Mesenchymal stem cell (in vitro differentiated cells and primary cell): ENCODE results near the gene SMIM32.

Source experiments
- DNase-seq: peaks from one replicate; pipeline ENCODE4 v3.0.0-alpha.2; 2013
- H2AFZ ChIP-seq: one replicate; pipeline ENCODE4 v1.6.1; 2013; ENCODE audit warnings: low read depth, mild to moderate bottlenecking, control low read depth, inconsistent platforms, low read length, moderate library complexity
- H2AK5ac ChIP-seq: 2 replicates; pipeline ENCODE4 v1.6.1; 2013; ENCODE audit warnings: low read length, moderate library complexity, mild to moderate bottlenecking, inconsistent platforms; ENCODE audit not compliant: severe bottlenecking
- H2BK120ac ChIP-seq: one replicate; pipeline ENCODE4 v1.6.1; 2013; ENCODE audit warnings: low read depth, mild to moderate bottlenecking, inconsistent platforms, low read length, moderate library complexity
- H2BK12ac ChIP-seq, 2 experiments: one replicate each; pipeline ENCODE4 v1.6.1; 2013; ENCODE audit warnings: inconsistent platforms in 2 of 2, low read length in 2 of 2, mild to moderate bottlenecking in 2 of 2, moderate library complexity in 2 of 2, control low read depth in 1 of 2
- H2BK15ac ChIP-seq: one replicate; pipeline ENCODE4 v1.6.1; 2013; ENCODE audit warnings: mild to moderate bottlenecking, low read depth, inconsistent platforms; ENCODE audit not compliant: poor library complexity, severe bottlenecking
- H2BK5ac ChIP-seq: 2 replicates; pipeline ENCODE4 v1.6.1; 2013; ENCODE audit warnings: low read depth, mild to moderate bottlenecking, low read length, control low read depth, inconsistent platforms; ENCODE audit not compliant: poor library complexity, severe bottlenecking
- H3K14ac ChIP-seq, 2 experiments: one replicate each; pipeline ENCODE4 v1.6.1; 2013; ENCODE audit warnings: inconsistent platforms in 2 of 2, low read length in 2 of 2, control low read depth in 1 of 2, mild to moderate bottlenecking in 1 of 2, moderate library complexity in 1 of 2
- H3K18ac ChIP-seq, 2 experiments: one replicate each; pipeline ENCODE4 v1.6.1; 2013; ENCODE audit warnings: inconsistent platforms in 2 of 2, low read length in 2 of 2, control low read depth in 1 of 2, low read depth in 1 of 2, mild to moderate bottlenecking in 1 of 2
- H3K23ac ChIP-seq, 2 experiments: one replicate each; pipeline ENCODE4 v1.6.1; 2013; ENCODE audit warnings: inconsistent platforms in 2 of 2, low read length in 2 of 2, mild to moderate bottlenecking in 2 of 2, moderate library complexity in 2 of 2, control low read depth in 1 of 2
- H3K27ac ChIP-seq: 2 replicates; pipeline ENCODE4 v1.5.1; 2013; ENCODE audit warnings: mild to moderate bottlenecking, moderate library complexity, low read length, control low read depth, inconsistent platforms; ENCODE audit not compliant: poor library complexity, severe bottlenecking
- H3K27me3 ChIP-seq, 2 experiments: 2 replicates each; pipeline versions ENCODE4 v1.6.1 to v1.7.0; 2013; ENCODE audit warnings: low read length in 2 of 2, mild to moderate bottlenecking in 2 of 2, moderate library complexity in 2 of 2, control low read depth in 1 of 2, inconsistent platforms in 1 of 2; ENCODE audit not compliant: control insufficient read depth in 1 of 2, insufficient read depth in 1 of 2
- H3K36me3 ChIP-seq, 2 experiments: 2 replicates each; pipeline versions ENCODE4 v1.6.1 to v1.7.0; 2013; ENCODE audit warnings: low read length in 2 of 2, control low read depth in 1 of 2, inconsistent platforms in 1 of 2, low read depth in 1 of 2, mild to moderate bottlenecking in 1 of 2; ENCODE audit not compliant: insufficient read depth in 2 of 2, control insufficient read depth in 1 of 2
- H3K4ac ChIP-seq, 2 experiments: one replicate each; pipeline ENCODE4 v1.6.1; 2013; ENCODE audit warnings: inconsistent platforms in 2 of 2, low read length in 2 of 2, mild to moderate bottlenecking in 2 of 2, moderate library complexity in 2 of 2, control low read depth in 1 of 2, low read depth in 1 of 2
- H3K4me1 ChIP-seq: 2 replicates; pipeline ENCODE4 v1.6.1; 2013; ENCODE audit warnings: low read depth, low read length, control low read depth; ENCODE audit not compliant: control insufficient read depth, insufficient read depth
- H3K4me2 ChIP-seq: 2 replicates; pipeline ENCODE4 v1.6.1; 2013; ENCODE audit warnings: low read length, mild to moderate bottlenecking, inconsistent platforms; ENCODE audit not compliant: poor library complexity, severe bottlenecking
- H3K4me3 ChIP-seq, 2 experiments: 2 replicates each; pipeline versions ENCODE4 v1.5.1 to v1.7.0; 2013; ENCODE audit warnings: low read length in 2 of 2, mild to moderate bottlenecking in 2 of 2, control low read depth in 1 of 2, low read depth in 1 of 2; ENCODE audit not compliant: insufficient read depth in 1 of 2
- H3K79me1 ChIP-seq: replicated peaks from 2 replicates; pipeline ENCODE4 v1.6.1; 2013; ENCODE audit warnings: mild to moderate bottlenecking, control low read depth, low read length, inconsistent platforms; ENCODE audit not compliant: poor library complexity, severe bottlenecking
- H3K9ac ChIP-seq: 2 replicates; pipeline ENCODE4 v1.7.0; 2013; ENCODE audit warnings: mild to moderate bottlenecking, low read length, moderate library complexity
- H3K9me3 ChIP-seq: 2 replicates; pipeline ENCODE4 v1.7.0; 2013; ENCODE audit warnings: mild to moderate bottlenecking, low read length; ENCODE audit not compliant: control insufficient read depth
- H4K8ac ChIP-seq: one replicate; pipeline ENCODE4 v1.6.1; 2013; ENCODE audit warnings: inconsistent platforms, mild to moderate bottlenecking, low read length, moderate library complexity
- H4K91ac ChIP-seq: one replicate; pipeline ENCODE4 v1.6.1; 2013; ENCODE audit warnings: mild to moderate bottlenecking, low read length, inconsistent platforms
- WGBS: methylation state at CpG from one replicate; pipeline ENCODE4 v1.1.7; 2013; ENCODE audit warnings: mixed read lengths; 5-methylcytosine and 5-hydroxymethylcytosine counted together

The SMIM32 gene

DNA sequence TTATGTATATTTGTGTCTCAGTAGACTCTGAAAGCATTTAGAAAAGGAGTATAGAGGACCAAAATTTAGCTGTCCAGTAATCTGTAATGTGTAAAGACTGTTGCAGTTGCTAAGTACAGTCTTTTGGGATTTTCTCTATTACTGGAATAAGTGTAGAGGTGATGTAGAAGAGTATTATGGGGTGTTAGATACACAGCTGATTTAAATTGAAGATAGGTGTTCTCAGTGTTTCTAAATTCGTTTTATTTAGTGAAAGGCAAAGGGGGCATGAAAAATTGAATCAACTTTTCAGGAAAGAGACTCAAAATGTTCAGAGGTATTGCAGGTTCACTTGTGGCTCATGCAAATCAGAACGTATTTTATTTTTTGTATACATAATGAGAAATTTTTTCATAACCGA lies 46.8 kb downstream of the SMIM32 start:
- Histone ChIP-seq H3K23ac (no peak overlapping the region), H3K4me3 (no peak overlapping the region), H2BK5ac (no peak overlapping the region), H3K14ac (no peak overlapping the region), H2BK15ac (no peak overlapping the region), H3K4me1 (no peaks in the 10 kb centered on the region), H3K4me2 (no peak overlapping the region), H2AFZ (no peak overlapping the region), H3K18ac (no peak overlapping the region), H3K27me3 (no peaks in the 10 kb centered on the region), H4K8ac (no peak overlapping the region), H4K91ac (no peak overlapping the region), H3K9me3 (no peaks in the 10 kb centered on the region), H3K9ac (no peak overlapping the region), H3K79me1 (no peaks in the 10 kb centered on the region), H2BK12ac (no peak overlapping the region), H2BK120ac (no peak overlapping the region), H3K36me3 (peaks cover 0 to 2% of the 10 kb centered on the region in 2 experiments), H3K27ac (no peak overlapping the region), H2AK5ac (no peak overlapping the region), H3K4ac (no peak overlapping the region)
- DNase-seq = no peak
- 93% methylated on average over 1 of the region's 3 CpGs for WGBS

GRCh38 chr5:136145030-136145429 lies 47.9 kb downstream of the SMIM32 start:
- Histone ChIP-seq H3K4ac (no peak overlapping the region), H3K27me3 (no peaks in the 10 kb centered on the region), H2BK15ac (no peak overlapping the region), H3K4me3 (no peak overlapping the region), H3K4me1 (no peaks in the 10 kb centered on the region), H2AK5ac (no peak overlapping the region), H3K9me3 (no peaks in the 10 kb centered on the region), H2BK5ac (no peak overlapping the region), H4K8ac (no peak overlapping the region), H4K91ac (no peak overlapping the region), H2AFZ (no peak overlapping the region), H3K4me2 (no peak overlapping the region), H3K9ac (no peak overlapping the region), H2BK120ac (no peak overlapping the region), H3K23ac (no peak overlapping the region), H3K14ac (no peak overlapping the region), H2BK12ac (no peak overlapping the region), H3K27ac (no peak overlapping the region), H3K79me1 (no peaks in the 10 kb centered on the region), H3K36me3 (peaks cover 0 to 2% of the 10 kb centered on the region in 2 experiments), H3K18ac (no peak overlapping the region)
- no peak for DNase-seq
- no CpG with 5 or more reads among the region's 2 CpGs for WGBS

- Histone ChIP-seq H3K79me1 (no peaks in the 10 kb centered on the region), H3K9me3 (no peaks in the 10 kb centered on the region), H2BK15ac (no peak overlapping the region), H2BK120ac (no peak overlapping the region), H4K8ac (no peak overlapping the region), H3K4me3 (no peak overlapping the region), H3K4me2 (no peak overlapping the region), H3K4me1 (peaks cover 3% of the 10 kb centered on the region), H3K9ac (no peak overlapping the region), H3K36me3 (no peaks in the 10 kb centered on the region), H2AK5ac (no peak overlapping the region), H2AFZ (no peak overlapping the region), H4K91ac (no peak overlapping the region), H2BK12ac (no peak overlapping the region), H3K18ac (no peak overlapping the region), H3K27ac (no peak overlapping the region), H3K27me3 (no peaks in the 10 kb centered on the region), H2BK5ac (no peak overlapping the region), H3K14ac (no peak overlapping the region), H3K4ac (no peak overlapping the region), H3K23ac (no peak overlapping the region)
- 97% methylated on average over 3 of the region's 3 CpGs for WGBS
- no peak for DNase-seq
Observed at GRCh38 chr5:136143763-136144162, 49.2 kb downstream of the SMIM32 start.

GRCh38 chr5:136143312-136143711 lies 49.6 kb downstream of the SMIM32 start:
- no peak for DNase-seq
- 96% methylated on average over 4 of the region's 6 CpGs for WGBS
- H3K4me2 ChIP-seq = no peak overlapping the region

More at GRCh38 chr5:136143312-136143711, 49.6 kb downstream of the SMIM32 start:
- no peak overlapping the region for H4K8ac ChIP-seq
- no peak overlapping the region for H2BK120ac ChIP-seq
- H3K18ac ChIP-seq = no peak overlapping the region
- H3K14ac ChIP-seq = no peak overlapping the region
- no peak overlapping the region for H3K23ac ChIP-seq
- H2BK12ac ChIP-seq = no peak overlapping the region
- H3K36me3 ChIP-seq = no peaks in the 10 kb centered on the region
- no peak overlapping the region for H2BK5ac ChIP-seq
- H3K9ac ChIP-seq = no peak overlapping the region
- H3K27me3 ChIP-seq = no peaks in the 10 kb centered on the region
- no peak overlapping the region for H3K4ac ChIP-seq
- peaks cover 3% of the 10 kb centered on the region for H3K4me1 ChIP-seq
- no peak overlapping the region for H3K27ac ChIP-seq
- H2BK15ac ChIP-seq = no peak overlapping the region
- no peaks in the 10 kb centered on the region for H3K9me3 ChIP-seq
- no peaks in the 10 kb centered on the region for H3K79me1 ChIP-seq
- no peak overlapping the region for H3K4me3 ChIP-seq
- no peak overlapping the region for H2AK5ac ChIP-seq
- H2AFZ ChIP-seq = no peak overlapping the region
- no peak overlapping the region for H4K91ac ChIP-seq
